ENCODE measurements around the gene RHOB.
"Not testable (repeated sequence)": the region's sequence is repeated elsewhere in the genome, so short reads cannot be mapped to it uniquely, and the experiment has no call there.

The RHOB gene

GRCh38 chr2:20446917-20447436, at the start of gene RHOB:
Gene RHOB (plus strand): TSS chr2:20447074. CDS start chr2:20447466, 392 bp downstream.
- peak; percentile 81 to 89 for DNase-seq

GRCh38 chr2:20397811-20398447, 48.9 kb upstream of the RHOB start:
- no peak for DNase-seq

GRCh38 chr2:20398956-20399567, 47.8 kb upstream of the RHOB start:
- no peak for DNase-seq

GRCh38 chr2:20400306-20400705, 46.6 kb upstream of the RHOB start:
- no peak for DNase-seq

- no peak for DNase-seq
Measured at GRCh38 chr2:20400787-20401488, 45.9 kb upstream of the RHOB start.

GRCh38 chr2:20401489-20401835, 45.4 kb upstream of the RHOB start:
- no peak for DNase-seq

- DNase-seq = no peak
Measured at GRCh38 chr2:20403774-20404312, 43.0 kb upstream of the RHOB start.

GRCh38 chr2:20404950-20405349, 41.9 kb upstream of the RHOB start:
- no peak for DNase-seq

GRCh38 chr2:20409039-20409438, 37.8 kb upstream of the RHOB start:
- DNase-seq = no peak

GRCh38 chr2:20410556-20411277, 36.2 kb upstream of the RHOB start:
- no peak for DNase-seq

GRCh38 chr2:20411361-20411894, 35.4 kb upstream of the RHOB start:
- DNase-seq = peak; percentile 54 to 66

- no peak for DNase-seq
Measured at GRCh38 chr2:20414806-20415205, 32.1 kb upstream of the RHOB start.

GRCh38 chr2:20415511-20415918, 31.4 kb upstream of the RHOB start:
- no peak for DNase-seq

GRCh38 chr2:20416723-20417122, 30.2 kb upstream of the RHOB start:
- no peak for DNase-seq

- not testable (repeated sequence) for DNase-seq
Measured at GRCh38 chr2:20417230-20417821, 29.5 kb upstream of the RHOB start.

- no peak for DNase-seq
Measured at GRCh38 chr2:20418519-20418918, 28.4 kb upstream of the RHOB start.

GRCh38 chr2:20419007-20419576, 27.8 kb upstream of the RHOB start:
- DNase-seq = no peak

- DNase-seq = no peak
Measured at GRCh38 chr2:20419752-20420151, 27.1 kb upstream of the RHOB start.

- no peak for DNase-seq
Measured at GRCh38 chr2:20421336-20421987, 25.4 kb upstream of the RHOB start.

GRCh38 chr2:20421988-20422370, 24.9 kb upstream of the RHOB start:
- no peak for DNase-seq

Data from stimulated activated CD4-positive, alpha-beta T cell treated with anti-CD3 and anti-CD28 coated beads, Interleukin-4, amount 100 ng/mL, for 4 hours (primary cell).